Stimulated activated CD4-positive, alpha-beta T cell treated with anti-CD3 and anti-CD28 coated beads, Interleukin-1b, Interleukin-23, amount 100 ng/mL, for 4 hours (primary cell): ENCODE measurements around the gene GATAD2A.
"Not testable (repeated sequence)": the region's sequence is repeated elsewhere in the genome, so short reads cannot be mapped to it uniquely, and the experiment has no call there.

Source experiments
- DNase-seq, 2 donors: peaks; one replicate each; pipeline ENCODE4 v3.0.0-alpha.2; 2020; ENCODE audit warnings: low read depth in 2 of 2

Gene GATAD2A

GRCh38 chr19:19445911-19446361, 40.5 kb downstream of the GATAD2A start:
- no peak for DNase-seq

GRCh38 chr19:19446655-19447437, 41.4 kb downstream of the GATAD2A start:
- no peak for DNase-seq

DNA sequence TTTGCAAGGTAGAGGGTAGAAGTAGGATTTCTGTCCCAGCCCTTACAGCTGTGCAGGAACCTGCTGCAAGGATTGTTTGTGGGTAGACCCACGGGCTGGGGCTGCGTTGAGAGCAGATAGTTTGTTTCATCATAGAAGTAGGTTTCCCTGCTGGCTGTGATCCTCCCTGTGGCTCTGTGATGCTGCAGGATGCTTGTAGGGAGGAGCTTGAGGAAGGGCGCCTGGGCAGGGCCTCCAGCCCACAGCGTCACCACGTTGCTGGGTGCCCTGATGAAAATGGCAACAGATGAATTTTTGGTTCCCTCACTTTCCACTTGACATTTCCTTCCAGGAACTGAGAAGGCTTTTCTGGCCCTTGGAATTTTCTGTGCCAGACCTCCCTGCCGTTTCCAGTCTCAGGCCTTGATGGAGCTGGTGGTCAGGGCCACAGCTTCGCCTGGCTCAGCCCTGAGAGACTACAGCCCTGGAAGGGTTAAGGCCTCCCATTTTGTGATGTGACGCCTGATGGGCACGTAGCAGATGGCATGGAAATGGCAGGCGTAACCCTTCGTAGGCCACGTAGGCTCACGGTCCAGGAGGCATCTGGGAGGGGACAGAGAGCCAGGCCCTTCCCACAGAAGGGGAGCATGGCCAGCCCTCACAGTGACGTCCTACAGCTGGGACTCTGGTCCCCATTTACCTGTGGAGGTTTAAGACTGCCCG, 42.2 kb downstream of the GATAD2A start:
- DNase-seq, result no peak

DNA sequence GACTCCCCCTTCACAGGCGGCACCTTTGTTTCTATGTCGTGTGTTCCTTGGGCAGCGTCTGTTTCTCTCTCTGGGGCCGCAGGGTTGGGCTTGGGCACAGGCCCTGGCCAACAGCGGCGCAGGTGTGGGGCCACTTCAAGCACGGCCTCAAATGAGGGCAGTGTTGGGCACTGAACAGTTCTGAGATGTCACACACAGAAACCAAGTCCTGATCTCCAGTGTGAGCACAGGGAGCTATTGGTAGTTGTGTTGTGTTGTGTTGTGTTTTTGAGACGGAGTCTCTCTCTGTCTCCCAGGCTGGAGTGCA, 42.7 kb downstream of the GATAD2A start:
- no peak for DNase-seq

DNA sequence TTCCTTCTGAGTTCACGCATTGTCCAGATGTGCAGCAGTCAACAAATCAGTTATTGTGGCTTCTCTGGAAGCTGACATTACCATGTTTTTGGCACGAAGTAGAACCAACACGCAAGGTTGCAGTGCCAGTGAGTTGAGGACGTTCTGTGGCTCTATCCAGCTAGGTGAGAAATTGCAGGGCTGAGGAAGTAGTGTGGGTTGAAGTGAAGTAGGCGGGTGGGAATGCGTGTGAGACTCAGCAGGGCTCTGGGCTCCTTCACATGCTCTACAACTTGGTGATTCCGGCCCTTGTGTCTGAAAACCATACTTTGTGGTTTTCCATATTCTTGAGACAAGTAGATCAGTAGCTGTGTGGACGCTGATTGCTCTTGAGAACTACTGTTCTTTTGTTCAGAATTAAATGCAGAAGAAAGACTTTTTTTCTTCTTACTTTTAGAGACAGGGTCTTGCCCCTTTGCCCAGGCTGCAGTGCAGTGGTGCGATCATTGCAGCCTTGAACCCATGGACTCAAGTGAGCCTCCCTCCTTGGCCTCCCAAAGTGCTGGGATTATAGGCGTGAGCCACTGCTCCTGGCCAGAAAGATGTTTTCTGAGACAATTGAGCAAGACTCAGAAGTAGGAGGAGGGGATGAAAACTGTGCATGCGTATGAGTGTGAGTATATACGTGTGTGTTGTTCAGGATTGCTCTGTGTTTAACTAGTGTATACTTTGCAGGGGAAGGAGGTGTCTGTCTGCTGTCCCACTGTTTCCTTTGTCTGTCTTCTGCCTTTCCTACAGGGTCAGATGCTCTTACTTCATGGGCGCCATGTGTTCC, 46.2 kb downstream of the GATAD2A start:
- DNase-seq, result no peak

GRCh38 chr19:19452243-19453124, 47.0 kb downstream of the GATAD2A start:
- DNase-seq, result no peak

DNA sequence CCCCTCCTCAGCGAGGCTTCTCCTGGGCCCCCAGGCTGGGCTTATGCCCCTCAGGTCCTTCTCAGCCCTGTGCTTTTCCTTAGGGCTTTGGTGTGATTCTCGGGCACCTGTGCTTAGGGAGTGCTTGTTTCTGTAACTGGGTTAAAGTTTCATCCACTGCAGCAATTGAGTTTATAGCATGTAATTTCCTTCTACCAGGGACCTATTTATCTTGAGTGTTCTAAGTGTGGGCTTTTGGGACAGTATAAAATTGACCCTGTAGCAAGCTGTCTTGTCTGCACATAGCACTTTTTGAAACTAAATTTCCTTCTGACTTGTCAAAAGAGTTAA, 47.6 kb downstream of the GATAD2A start:
- no peak for DNase-seq

- DNase-seq, result not testable (repeated sequence)
Observed at GRCh38 chr19:19455166-19455919, 49.9 kb downstream of the GATAD2A start.

GRCh38 chr19:19457671-19458070, 52.2 kb downstream of the GATAD2A start:
- DNase-seq, result no peak

- DNase-seq, result no peak
Observed at GRCh38 chr19:19458110-19458816, 52.8 kb downstream of the GATAD2A start.

DNA sequence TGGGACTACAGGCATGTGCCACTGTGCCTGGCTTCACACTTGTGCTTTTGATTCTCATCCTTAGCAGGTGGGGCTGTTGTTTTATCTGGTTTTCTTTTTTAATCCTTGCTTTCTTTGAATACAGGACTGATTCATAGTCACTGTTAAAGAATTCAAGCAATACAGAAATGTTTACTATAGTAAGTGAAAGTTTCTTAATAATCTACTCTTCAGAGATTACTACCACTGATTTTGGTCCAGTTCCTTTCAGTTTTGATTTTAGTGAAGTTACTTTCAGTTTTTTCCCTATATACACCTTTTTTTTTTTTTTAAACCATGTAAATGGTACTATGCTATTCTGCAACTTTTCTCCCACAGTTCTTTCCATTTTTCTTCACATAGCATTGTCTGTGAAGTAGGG, 53.6 kb downstream of the GATAD2A start:
- DNase-seq, result no peak

DNA sequence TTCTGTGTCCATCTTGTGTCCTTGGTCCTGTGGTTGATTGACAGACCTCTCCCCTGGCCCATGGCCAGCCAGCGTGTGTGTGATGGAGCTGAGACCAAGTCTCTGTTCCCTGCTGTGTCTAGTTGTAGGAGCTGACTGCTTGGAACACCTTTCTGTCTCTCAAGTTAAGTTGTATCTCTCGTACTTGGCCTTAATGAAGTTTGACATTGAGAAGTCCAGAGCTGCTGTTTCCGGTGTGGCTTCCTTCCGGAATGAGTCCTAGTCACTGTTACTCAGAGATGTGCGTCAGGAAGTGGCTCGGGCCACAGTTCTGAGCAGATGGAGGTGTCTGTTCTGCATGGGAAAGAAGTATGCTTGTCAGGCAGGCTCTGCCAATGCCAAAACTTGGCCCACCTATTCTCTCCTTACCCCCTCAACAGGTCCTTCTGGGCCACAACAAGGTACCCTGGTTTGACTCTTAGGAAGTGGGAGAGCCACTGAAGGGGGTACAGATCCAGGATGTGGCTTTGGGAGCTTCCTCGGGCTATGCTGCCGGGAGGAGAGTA, 54.3 kb downstream of the GATAD2A start:
- peak; percentile 32 to 40 for DNase-seq

DNA sequence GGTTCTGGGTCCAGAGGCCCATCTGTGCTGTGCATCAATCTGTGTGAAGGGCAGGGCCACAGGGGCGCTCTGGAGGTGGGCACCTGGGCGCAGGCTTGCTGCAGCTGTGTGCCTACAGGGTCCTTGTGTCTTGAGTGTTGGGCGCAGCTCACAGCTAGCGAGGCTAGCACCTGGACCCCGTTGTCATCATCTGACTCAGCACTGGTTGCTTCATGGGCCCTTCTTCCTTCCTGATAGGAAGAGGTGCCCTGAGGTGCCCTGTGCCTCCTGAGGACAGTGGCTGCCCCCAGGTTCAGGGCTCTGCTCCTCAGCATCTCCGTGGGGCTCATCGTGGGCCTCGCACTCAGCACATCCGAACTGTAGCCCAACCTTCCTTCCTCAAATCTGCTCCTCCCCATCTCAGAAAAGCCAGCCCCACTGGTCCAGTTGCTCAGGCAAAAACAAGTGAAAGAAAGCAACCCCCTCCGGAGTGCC, 54.8 kb downstream of the GATAD2A start:
- no peak for DNase-seq

DNA sequence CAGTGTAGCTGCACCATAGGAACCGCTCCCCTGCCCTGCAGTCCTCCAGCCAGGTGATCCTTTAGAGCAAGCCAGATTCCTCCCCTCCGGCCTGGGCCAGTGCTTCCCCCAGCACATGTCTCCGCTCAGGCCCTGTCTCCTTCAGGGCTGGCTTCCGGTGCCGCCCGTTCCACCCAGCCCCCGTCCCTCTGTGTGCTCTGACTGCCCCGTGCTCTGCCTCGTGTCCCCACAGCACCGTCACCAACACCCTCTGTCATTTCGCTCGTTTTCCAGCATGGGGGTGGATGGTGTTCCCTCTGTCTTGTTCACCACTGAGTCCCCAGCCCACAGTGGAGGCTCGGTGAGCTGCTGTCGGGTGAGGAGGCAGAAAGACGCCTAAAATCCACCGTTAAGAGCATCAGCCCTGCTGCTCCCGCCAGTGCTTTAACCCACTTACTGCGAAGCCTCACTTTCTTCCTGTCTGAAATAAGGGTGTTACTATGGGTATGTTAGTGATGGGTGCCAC, 55.3 kb downstream of the GATAD2A start:
- DNase-seq, result peak; percentile 41 to 46

DNA sequence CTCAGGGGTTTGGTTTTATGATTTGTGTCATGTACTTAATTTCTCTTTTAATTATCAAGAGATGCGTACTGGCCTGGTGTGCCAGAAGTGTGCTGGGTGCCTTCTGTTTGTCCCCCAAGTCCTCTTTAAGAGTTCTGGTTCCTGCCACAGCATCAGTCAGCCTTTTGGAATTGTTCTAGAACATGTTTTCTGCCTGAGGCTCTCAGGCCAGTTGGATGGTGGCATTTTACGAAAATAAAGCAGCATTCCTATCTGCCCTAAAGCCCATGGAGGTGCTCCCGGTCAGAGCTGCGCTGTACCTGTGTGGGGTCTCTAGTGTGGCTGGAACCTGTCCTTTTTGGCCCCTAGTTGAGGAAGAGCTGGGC, 55.8 kb downstream of the GATAD2A start:
- DNase-seq, result no peak

DNA sequence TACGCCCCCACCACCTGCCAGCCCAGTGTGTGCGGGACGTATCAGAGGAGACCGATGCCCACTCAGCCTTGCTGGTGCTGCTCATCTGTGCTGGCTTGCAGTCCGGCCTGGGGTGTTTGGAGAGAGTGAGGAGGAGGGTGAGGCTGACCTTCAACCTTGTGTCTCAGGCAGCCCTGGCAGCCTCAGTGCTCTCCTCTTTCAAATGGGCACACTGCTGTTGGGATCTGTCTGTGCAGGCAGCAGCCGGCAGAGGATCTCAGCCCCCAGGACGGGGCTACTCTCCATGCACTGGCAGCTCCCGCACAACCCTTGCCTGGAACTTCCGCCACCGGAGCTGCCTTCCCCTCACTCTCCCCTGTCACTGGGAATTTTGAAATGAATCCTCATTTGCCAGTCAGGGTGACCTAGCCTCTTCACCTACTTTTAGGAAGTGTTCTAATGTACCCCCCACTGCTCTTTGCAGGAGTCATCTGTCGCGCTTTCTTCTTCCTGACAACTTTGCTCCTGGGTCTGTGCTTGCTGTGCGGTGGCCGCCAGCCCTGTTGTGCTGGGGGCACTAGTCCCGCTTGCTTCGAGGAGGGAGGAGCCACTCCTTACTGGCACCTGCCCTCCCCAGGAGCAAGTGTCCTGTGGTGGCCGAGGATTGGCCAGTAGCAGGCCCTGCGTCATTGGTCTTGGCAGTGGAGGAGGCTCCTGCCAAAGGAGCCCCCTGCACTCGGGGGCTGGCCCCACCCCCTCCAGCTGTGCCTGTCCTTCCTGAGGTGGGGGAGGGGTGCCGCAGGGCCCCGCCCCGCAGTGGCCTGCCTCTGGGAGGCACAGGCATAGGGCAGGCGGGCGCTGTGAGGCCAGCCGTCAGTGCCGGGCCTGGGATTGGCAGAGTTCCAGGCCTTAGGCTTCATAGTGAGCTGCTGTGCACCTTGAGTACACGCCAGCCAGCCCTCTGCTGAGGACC, 56.5 kb downstream of the GATAD2A start:
- DNase-seq, result no peak

DNA sequence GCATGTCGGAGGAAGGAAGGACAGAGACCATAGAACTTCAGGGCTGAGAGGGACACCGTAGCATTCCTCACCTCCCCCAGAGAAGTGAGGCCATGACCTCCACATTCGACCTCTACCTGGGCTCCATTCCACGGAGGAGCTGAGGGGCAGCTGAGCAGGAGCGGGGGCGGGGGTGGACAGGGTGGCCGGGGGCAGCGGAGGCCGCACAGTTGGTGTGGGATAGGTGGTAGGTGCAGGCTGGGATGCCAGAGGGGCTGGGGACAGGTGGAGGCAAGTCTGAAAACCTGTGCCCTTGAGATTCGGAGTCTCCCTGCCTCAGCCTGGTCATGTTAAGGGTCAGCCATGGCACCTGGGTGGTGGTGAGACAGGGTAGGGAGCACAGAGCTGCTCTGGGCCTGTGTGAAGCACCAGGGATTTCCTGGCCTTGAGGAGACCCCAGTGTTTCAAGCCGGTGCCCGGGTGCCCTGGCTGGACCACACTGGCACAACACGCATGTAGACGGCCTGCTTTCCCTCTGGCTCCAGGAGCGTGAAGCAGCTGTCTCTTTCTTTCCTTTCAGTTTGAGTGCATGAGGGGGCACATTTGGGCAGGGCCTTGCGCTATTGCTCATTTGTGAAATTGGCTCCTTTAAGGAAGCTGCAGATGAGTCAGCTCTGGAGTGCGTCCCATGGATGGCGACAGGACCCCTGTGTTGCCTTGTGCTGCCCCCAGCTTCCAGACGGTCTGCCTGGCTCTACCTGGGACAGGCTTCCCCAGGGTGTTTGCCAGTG, 58.1 kb downstream of the GATAD2A start:
- no peak for DNase-seq
